Colonic mucosa (tissue), 4 donors: ENCODE data around the gene MPHOSPH8. TPM values are rescaled to one million over a fixed set of nuclear protein-coding genes. Genes with fewer than 3 reads are reported as not detected.

Source experiments
- DNase-seq: peaks from one replicate; pipeline ENCODE4 v3.0.0-alpha.2; 2020
- H3K27ac ChIP-seq: fragments of 200-600 bp; one replicate; pipeline ENCODE4 v1.8.0; 2021
- H3K27me3 ChIP-seq: fragments of 200-600 bp; one replicate; pipeline ENCODE4 v1.8.0; 2021
- H3K36me3 ChIP-seq: fragments of 200-600 bp; one replicate; pipeline ENCODE4 v1.8.0; 2021
- H3K4me1 ChIP-seq: fragments of 200-600 bp; one replicate; pipeline ENCODE4 v1.8.0; 2021; ENCODE audit warnings: mild to moderate bottlenecking
- H3K4me3 ChIP-seq: fragments of 200-600 bp; one replicate; pipeline ENCODE4 v1.8.0; 2021
- H3K9ac ChIP-seq, 2 donors: one replicate each; pipeline ENCODE4 v1.7.0; 2013; ENCODE audit warnings: control low read depth in 2 of 2, low read depth in 2 of 2, low read length in 2 of 2
- H3K9me3 ChIP-seq: fragments of 200-600 bp; one replicate; pipeline ENCODE4 v1.8.0; 2021
- CTCF ChIP-seq: fragments of 200-600 bp; IDR thresholded peaks from one replicate; pipeline ENCODE4 v1.8.0; 2022; ENCODE audit warnings: antibody characterized with exemption, mild to moderate bottlenecking
- intact Hi-C: fragments of 100-400 bp; cut with DNase I; formaldehyde crosslinking; loops from one replicate; pipeline ENCODE4 v1.14.1; 2022
- total RNA-seq, 2 donors: library from RNA; stranded (reverse); fragmentation: NEBNext Ultra II Directional in 1 of 2; extraction: Animal tissue kit (Norgen Biotek cat#: 25700) in 1 of 2; gene quantifications; one replicate each; pipeline ENCODE4 v1.2.1, GENCODE V29; 2021
- donor health status: healthy.
- donor health status: DM: no; HTN: no; CAD: no.
- donor health status: DM: no; HTN: no; CAD: no.

Gene MPHOSPH8
- total RNA-seq, 2 donors from 2014 or later: 23.8 to 34.1 TPM

GRCh38 chr13:19606737-19607136 lies 26.7 kb upstream of the MPHOSPH8 start:
- H3K4me1 ChIP-seq: no peaks in the 10 kb centered on the region
- H3K27me3 ChIP-seq: peaks cover 4% of the 10 kb centered on the region
- H3K4me3 ChIP-seq: no peak overlapping the region
- no peak for DNase-seq
- no peak for TF ChIP-seq CTCF
- no peak overlapping the region for H3K27ac ChIP-seq
- H3K9ac ChIP-seq: no peak overlapping the region
- H3K36me3 ChIP-seq: no peaks in the 10 kb centered on the region
- H3K9me3 ChIP-seq: no peaks in the 10 kb centered on the region
- intact Hi-C loops: no loop called here

GRCh38 chr13:19607523-19608078 lies 25.9 kb upstream of the MPHOSPH8 start:
- Histone ChIP-seq H3K36me3 (no peaks in the 10 kb centered on the region), H3K9me3 (no peaks in the 10 kb centered on the region), H3K27me3 (no peaks in the 10 kb centered on the region), H3K4me3 (no peak overlapping the region), H3K9ac (no peak overlapping the region), H3K4me1 (no peaks in the 10 kb centered on the region), H3K27ac (no peak overlapping the region)
- intact Hi-C loops: no loop called here
- no peak for DNase-seq
- no peak for TF ChIP-seq CTCF

DNA sequence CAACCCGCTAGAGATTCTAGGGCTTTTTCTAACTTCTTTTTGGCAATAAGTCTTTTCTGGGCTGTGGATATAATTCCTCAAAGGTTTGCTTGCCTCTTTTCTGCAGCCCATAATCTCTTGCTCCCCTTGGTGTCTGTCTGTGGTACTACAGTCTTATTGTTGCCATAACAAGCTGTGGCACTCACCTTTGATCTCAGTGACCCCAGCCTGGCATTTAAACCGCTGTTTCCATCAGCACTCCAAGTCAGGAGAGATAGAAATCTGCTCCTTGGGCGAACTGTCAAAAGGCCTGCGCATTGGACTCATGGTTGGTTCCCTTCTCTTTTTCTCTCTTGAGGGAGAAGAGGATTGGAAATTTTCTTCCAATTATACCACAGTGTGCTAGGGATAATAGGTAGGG lies 14.5 kb upstream of the MPHOSPH8 start:
- TF ChIP-seq CTCF: peak; percentile 44
- Histone ChIP-seq H3K9ac (no peak overlapping the region), H3K36me3 (no peaks in the 10 kb centered on the region), H3K27ac (no peak overlapping the region), H3K4me1 (no peaks in the 10 kb centered on the region), H3K27me3 (no peaks in the 10 kb centered on the region), H3K9me3 (no peaks in the 10 kb centered on the region), H3K4me3 (no peak overlapping the region)
- intact Hi-C loops: no loop called here
- DNase-seq: peak; percentile 30

DNA sequence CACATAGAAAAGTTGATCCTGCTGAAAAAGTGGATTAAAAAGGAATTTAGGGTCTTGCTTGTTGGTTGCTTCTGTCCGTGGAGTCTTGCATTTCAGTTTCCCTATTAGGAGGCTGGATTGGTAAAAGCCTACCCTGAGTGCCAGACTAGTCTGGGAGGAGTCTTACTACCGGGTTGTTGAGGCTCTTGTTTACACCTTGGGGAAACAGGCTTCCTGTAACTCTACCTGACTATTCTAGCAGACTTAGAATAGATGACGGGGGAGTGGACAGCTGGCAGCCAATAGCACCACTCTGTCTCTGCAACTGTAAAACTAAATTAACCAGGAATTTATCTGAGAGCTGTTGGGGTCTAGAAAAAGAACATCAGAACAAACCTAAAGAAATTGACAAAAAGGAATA lies 11.3 kb upstream of the MPHOSPH8 start:
- Histone ChIP-seq H3K9ac (no peak overlapping the region), H3K9me3 (no peaks in the 10 kb centered on the region), H3K27ac (no peak overlapping the region), H3K4me1 (no peaks in the 10 kb centered on the region), H3K27me3 (no peaks in the 10 kb centered on the region), H3K4me3 (no peak overlapping the region), H3K36me3 (no peaks in the 10 kb centered on the region)
- intact Hi-C loops: no loop called here
- DNase-seq: no peak
- no peak for TF ChIP-seq CTCF

GRCh38 chr13:19624265-19624664 lies 9.2 kb upstream of the MPHOSPH8 start:
- no peaks in the 10 kb centered on the region for H3K9me3 ChIP-seq
- no peak for TF ChIP-seq CTCF
- H3K9ac ChIP-seq: no peak overlapping the region
- DNase-seq: no peak
- intact Hi-C loops: no loop called here
- H3K27ac ChIP-seq: no peak overlapping the region
- no peaks in the 10 kb centered on the region for H3K27me3 ChIP-seq
- H3K36me3 ChIP-seq: no peaks in the 10 kb centered on the region
- H3K4me3 ChIP-seq: no peak overlapping the region
- no peaks in the 10 kb centered on the region for H3K4me1 ChIP-seq
